NCI-H2171 (cell line): Measurements from ENCODE around the gene RCOR1.
"Not testable (repeated sequence)": the region's sequence is repeated elsewhere in the genome, so short reads cannot be mapped to it uniquely, and the experiment has no call there.

ENCODE experiments used
- DNase-seq: peaks from one replicate; lab custom pipeline; 2025; lab: John Stamatoyannopoulos, UW

RCOR1 gene

DNA sequence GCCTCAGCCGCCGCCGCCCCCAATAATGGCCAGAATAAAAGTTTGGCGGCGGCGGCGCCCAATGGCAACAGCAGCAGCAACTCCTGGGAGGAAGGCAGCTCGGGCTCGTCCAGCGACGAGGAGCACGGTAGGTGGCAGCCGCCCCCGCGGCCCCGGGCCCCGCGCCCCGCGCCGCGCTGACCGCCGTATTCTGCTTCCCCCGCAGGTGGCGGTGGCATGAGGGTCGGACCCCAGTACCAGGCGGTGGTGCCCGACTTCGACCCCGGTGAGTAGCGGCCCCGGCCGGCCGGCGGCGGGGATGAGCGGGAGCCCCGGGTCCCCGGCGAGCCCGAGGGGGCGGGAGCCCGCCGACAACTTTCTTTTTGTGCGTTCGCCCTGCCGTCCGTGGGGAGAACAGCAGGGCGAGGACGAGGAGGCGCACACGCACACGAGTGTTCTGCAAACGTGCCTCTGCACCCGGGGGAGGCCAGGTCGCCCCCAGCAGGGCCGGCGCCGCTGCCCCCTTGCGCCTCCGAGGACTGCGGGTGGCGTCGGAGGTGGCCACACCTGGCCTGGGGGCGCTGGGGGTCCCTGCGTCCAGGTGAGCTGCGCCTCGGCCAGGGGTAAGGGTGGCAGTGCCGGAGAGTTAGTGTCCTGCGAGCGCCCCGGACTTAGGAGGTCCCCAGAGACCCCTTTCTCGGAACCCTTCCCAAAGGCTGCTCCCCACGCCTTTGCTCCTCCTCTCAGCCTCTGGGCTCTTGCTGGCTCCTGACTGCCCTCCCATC is 794 bp downstream of the RCOR1 start:
- peak; percentile 29 for DNase-seq

DNA sequence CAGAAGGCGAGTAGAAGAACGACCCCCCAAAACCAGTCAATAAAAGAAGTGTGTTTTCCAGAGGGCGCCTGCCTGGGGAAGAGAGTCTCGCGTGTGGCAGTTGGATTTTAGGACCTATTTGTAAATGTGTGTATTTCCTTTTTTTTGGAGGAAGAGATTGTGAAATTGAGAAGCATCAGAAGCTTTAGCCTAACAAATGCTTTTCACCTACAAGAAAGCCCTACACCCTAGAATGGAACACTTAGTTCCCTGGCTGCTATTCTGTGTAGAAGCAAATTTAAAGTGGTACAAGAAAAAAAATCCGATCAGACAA is 1.3 kb downstream of the RCOR1 start:
- DNase-seq = no peak

DNA sequence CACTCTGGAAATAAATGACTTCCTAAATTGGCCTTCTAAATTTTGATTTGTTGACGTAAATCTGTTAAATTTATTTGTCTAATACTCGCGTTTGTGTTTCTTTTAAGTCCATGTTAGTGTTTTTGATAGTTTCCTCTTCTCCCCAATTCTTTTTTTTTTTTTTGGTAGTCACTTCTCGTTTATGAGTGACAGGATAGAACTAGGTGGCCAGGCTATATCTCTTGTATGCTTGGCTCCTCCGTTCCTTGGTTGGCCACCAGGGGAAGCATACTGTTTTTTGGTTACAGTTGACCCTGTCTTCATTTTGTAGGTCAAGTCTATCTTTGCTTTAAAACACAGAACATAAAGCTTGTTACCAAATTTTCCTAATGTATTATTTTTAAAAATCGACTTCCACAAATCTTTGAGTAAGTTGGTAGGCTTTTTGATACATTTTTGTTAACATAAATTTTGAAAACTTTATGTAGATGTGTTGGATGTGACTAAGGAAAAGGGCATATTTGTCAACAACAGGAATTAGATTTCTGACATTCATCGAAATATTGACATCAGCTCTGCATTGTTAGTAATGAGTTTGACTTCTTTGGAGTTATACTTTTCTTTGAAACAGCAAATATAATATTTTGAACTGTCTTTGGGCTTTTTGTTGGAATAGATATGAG is 2.2 kb downstream of the RCOR1 start:
- DNase-seq = peak; percentile 41

DNA sequence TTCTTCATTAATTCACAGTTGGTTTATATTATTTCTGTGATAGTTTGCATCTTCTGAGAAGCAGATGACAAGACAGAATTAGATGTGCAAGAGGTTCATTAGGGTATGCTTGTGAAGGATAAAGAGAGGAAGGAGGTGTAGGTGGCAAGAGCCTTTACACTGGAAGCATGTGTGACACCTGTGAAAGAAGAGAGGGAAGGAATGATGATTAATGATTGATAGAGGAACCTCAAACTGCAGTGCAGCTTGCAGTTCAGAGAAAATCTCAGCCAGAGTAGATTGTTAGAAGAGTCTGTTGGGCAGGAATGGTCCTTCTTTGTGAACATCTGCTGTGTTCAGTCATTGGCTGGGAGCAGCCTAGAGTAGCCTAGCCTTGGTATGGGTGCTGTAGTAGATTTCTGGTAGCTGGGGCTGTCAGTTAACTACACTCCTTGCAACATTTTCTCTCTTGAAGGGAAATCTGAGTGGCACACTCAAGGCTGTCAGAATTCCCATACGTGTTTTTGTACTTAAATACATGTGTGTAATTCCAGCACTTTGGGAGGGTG is 9.0 kb downstream of the RCOR1 start:
- DNase-seq = no peak

DNA sequence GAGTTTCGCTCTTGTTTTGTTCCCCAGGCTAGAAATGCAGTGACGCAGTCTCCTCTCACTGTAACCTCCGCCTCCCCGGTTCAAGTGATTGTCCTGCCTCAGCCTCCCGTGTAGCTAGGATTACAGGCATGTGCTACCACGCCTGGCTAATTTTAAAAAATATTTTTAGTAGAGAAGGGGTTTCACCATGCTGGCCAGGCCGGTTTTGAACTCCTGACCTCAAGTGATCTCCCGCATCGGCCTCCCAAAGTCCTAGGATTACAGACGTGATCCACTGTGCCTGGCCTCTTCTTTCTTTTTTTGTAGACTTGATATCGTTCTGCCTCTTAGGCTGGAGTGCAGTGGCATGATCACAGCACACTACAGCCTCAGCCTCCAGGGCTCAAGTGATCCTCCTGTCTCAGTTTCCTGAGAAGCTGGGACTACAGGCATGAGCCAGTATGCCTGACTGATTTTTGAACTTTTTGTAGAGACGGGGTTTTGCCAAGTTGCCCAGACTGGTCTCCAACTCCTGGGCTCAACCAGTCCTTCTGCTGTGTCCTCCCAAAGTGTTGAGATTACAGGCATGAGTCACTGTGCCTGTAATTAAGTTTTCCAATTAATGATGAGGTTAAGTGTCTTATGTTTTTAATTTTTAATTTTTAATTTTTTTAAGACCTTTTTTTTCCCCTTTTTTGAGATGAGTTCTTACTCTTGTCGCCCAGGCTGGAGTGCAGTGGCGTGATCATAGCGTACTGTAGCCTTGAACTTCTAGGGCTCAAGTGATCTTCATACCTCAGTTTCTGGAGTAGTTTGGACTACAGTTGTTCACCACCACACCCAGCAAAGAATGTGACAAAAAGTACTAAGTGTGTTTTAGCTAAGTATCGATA is 10.2 kb downstream of the RCOR1 start:
- DNase-seq = no peak

DNA sequence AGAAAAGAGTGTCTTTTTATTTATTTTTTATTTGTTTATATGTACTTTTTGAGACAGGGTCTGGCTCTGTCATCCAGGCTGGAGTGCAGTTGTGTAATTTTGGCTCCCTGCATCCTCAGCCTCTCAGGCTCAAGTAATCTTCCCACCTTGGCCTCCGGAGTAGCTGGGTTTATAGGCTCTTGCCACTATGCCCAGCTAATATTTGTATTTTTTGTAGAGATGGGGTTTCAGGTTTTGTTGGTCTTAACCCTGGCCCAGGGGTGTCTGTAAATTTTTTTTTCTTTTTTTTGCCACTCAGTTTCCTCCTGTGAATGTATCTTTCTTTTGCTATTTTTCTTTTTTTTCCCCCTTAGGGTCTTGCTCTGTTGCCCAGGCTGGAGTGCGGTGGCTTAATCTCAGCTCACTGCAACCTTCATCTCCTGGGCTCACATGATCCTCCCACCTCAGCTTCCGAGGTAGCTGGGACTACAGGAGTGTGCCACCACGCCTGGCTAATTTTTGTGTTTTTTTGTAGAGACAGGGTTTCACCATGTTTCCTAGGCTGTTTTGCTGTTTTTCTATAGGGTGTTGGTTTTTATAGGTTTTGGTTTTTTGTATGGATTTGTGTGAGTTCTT is 11.0 kb downstream of the RCOR1 start:
- no peak for DNase-seq

DNA sequence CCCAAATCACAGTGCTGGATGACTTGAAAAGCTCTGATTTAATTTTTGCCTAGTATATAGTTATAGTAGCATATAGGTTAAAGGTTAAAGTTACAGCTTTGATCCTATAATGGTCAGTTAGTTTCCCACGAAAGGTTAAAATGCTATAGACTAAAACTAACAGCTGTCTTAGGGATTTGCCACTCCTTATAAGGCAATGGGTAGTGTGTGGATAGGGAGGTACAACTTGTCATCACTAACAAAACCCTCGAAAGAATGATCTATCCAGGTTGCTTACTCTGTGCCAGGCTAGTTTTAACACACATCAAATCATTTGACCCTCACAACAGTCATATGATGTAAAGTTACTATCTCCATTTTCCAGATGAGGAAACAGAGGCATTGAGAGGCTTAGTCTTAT is 11.7 kb downstream of the RCOR1 start:
- DNase-seq = no peak

DNA sequence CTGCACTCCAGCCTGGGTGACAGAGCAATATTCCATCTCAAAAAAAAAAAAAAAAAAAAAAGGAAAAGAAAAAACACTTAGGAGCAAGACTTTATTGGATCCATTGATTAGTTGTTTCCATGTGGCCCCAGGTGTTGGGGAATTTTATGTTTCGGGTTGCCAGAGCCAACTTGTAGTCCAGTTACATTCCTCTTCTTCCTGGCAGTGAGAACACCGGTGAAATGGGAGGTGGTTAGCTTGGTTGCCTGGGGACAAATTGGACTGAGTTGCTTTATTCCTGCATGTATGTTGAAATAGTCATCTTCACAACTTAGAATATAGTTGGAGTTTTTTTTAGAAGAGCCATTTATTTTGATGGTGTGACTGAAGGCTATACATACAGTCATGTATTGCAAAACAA is 12.6 kb downstream of the RCOR1 start:
- no peak for DNase-seq

DNA sequence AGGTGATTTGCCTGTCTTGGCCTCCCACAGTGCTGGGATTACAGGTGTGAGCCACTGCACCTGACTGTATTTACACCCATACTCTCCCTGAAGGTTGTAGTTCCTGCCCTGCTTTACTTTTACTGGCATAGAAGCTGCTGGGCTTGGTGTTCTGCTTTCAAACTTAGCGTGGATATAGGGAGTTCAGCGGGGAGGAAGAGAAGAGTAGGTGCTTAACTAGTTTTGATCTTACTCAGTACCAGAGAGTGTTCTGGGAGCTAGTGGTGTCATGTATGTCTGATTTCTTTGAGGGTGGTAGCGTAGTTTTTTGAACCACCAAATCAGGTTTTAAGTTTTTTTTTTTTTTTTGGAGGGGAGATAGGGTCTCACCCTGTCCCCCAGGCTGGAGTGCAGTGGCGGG is 13.8 kb downstream of the RCOR1 start:
- DNase-seq = no peak

DNA sequence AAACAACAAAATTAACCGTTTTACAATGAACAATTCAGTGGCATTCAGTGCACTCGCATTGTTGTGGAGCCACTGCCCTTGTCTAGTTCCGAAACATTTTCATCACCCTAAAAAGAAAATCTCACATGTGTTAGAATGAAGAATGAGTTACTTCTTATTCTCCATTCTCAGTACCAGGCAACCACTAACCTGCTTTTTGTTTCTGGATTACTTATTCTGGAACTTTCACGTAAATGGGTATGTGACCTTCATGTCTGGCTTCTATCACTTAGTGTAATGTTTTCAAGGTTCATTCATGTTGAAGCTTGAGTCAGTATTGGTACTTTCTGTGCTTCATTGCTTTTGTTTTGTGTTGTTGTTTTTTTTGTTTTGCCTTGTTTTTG is 15.6 kb downstream of the RCOR1 start:
- no peak for DNase-seq

DNA sequence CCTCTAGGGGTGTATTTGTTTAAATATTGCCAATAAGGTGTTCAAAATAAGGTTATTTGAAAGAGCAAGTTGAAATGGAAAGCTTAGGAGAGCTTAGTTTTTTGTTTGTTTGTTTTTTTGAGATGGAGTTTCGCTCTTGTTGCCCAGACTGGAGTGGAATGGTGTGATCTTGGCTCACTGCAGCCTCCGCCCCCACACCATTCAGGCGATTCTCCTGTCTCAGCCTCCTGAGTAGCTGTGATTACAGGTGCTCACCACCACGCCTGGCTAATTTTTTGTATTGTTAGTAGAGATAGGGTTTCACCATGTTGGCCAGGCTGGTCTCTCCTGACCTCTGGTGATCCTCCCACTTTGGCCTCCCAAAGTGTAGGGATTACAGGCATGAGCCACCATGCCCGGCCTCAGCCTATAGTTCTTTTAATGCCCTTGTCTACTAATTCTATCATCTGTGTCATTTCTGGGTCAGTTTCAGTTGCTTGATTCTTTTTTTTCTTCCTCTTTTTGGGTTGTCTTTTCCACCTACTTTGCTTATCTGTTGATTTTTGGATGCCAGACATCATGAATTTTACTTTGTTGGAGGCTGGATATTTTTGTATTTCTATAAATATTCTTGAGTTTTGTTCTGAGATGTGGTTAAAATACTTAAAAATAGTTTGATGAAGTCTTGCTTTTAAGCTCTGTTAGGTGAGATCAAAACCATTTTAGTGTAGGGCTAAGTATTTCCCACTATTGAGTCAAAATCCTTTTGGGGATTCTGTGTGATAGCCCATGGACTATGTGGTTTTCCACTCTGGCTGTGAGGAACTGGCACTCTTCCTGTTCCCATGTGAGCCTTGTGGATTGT is 18.7 kb downstream of the RCOR1 start:
- no peak for DNase-seq

DNA sequence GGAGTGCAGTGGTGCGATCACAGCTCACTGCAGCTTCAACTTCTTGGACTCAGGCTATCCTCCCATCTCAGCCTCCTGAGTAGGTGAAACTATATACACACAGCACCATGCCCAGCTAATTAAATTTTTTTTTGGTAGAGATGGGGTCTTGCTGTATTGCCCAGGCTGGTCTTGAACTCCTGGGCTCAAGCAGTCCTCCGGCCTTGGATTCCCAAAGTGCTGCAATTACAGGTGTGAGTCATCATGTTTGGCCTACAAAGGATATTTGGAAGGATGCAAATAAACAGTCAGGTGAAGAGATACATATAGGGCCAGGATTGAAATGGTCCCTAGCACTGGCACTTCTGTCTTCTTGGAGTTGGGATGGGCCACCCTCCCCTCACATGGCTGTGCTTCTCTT is 23.9 kb downstream of the RCOR1 start:
- no peak for DNase-seq

DNA sequence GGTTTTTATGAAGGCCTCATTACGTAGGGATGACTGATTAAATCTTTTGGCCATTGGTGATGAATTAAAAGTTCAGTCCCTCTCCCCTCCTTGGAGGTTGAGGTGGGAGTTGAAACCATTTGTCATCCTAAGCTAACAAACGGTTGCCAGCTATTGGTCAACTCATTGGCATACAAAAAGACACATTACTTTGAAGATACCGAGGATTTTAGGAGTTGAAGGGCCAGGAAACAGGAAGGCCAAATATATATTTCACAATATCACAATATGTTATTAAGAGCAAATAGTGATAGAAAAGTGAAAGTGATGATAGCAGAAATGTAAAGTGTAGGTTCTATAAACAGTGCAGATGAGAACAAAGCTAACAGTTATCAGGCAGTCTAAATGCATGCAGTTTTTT is 24.4 kb downstream of the RCOR1 start:
- DNase-seq = no peak

DNA sequence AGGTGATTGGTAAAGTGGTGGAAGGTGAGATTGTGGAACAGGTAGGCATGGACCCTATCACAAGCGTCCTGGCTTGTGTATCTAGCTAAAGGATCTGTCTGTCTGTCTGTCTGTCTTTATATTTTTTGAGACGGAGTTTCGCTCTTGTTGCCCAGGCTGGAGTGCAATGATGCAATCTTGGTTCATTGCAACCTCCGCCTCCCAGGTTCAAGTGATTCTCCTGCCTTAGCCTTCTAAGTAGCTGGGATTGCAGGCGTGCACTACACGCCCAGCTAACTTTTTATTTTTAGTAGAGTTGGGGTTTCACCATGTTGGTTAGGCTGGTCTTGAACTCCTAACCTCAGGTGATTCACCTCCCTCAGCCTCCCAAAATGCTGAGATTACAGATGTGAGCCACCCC is 26.6 kb downstream of the RCOR1 start:
- not testable (repeated sequence) for DNase-seq

DNA sequence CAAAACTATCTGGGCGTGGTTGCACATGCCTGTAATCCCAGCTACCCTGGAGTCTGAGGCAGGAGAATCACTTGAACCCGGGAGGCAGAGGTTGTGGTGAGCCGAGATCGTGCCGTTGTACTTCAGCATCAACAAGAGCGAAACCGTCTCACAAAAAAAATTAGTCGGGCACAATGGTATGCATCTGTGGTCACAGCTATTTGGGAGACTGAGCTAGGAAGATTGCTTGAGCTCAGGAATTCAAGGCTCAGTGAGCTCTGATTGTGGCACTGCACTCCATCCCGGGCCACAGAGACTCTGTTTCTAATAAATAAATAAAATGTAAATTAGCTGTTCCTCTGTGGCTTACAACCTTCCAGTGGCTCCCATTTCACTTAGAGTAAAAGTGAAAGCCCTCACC is 28.0 kb downstream of the RCOR1 start:
- DNase-seq = no peak

DNA sequence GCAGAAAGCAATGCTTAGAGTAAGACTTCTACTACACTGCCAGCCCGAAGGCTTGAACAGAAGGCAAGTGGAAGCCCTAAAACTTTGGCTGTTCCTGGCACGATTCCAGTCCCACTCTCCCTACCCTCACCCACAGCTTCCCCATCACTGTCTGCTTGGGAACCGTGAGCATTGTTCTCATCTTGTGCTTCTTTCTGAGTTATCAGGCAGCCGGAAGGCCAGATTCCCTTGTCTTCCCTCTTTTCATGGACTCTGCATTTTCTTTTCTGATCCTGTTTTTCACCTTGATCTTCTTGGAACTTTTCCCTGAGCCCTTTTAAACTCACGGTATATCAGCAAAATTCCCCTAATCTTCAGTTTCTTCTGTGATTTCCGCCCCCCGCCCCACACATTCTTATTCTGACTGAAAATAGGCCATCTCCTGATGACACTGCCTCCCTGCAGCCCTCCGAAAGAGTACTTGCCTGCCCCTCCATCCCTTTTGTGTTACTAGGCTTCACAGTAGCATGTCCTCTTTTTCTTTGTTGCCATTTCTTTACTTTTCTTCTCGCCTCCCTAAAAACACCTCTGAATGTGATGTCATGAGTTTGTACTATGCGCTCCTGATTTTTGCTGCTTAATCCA is 29.9 kb downstream of the RCOR1 start:
- DNase-seq = no peak

DNA sequence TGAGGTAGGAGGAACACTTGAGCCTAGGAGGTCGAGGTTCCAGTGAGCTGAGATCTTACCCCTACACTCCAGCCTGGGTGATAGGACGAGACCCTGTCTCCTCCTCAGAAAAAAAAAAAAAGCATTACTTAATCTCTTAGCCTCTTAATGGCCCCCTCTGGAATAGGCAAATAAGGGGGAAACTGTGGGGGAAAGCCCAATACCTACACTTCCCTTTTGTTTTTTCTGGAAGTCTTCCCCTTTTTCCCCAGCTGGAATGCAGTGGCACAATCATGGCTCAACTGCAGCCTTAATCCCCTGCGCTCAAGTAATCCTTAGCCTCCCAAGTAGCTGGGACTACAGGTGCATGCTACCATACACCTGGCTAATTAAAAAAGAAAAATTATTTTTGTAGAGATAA is 32.2 kb downstream of the RCOR1 start:
- DNase-seq = no peak

DNA sequence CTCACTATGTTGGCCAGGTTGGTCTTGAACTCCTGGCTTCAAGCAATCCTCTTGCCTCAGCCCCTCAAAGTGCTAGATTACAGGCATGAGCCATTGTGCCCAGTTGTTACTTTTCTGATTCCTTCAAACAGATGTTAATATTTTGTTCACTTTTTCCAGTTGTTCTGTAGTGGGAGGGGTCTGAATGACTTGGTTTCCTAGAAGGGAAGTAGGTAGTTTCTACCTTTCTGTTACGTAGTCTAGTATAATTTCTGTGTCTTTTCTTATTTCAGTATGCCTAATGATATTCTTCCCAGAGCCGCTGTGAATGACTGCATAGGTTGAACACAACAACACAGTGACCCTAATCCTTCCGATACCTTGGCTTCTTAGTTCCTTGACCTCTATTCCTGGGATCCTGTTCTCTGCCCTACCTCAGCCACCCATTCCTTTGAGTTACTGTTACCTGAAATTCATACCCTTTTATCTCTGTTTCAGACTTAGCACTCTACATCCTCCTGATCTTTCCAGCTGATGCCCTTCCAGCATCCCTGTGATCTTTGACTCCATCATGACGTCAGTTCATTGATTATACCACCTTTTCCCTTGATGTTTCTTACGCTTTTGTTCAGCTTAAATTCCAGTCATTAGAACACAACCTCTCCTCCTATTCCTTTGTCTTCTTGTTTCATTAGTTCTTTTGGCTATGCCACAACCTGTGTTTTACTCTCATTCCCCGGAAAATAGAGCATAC is 33.3 kb downstream of the RCOR1 start:
- DNase-seq = no peak

DNA sequence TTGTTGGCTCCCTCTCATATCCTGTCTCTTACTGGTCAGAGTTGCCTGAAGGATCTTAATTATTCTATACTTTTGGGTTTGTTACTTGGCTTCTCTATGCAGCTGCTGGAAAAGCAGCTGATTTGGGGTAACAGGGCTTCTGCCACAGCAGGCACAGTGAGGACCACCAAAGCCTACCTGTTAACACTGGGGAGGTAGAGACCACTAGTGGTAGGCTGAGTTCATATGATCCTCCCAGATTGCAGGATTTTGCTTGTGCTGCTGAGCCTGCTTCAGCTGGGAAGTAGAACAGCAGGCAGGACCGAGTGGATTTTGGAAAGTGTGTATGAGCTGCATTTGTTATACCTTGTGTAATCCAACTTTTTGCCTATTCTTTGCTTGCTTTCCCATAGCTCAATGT is 34.1 kb downstream of the RCOR1 start:
- DNase-seq = no peak

DNA sequence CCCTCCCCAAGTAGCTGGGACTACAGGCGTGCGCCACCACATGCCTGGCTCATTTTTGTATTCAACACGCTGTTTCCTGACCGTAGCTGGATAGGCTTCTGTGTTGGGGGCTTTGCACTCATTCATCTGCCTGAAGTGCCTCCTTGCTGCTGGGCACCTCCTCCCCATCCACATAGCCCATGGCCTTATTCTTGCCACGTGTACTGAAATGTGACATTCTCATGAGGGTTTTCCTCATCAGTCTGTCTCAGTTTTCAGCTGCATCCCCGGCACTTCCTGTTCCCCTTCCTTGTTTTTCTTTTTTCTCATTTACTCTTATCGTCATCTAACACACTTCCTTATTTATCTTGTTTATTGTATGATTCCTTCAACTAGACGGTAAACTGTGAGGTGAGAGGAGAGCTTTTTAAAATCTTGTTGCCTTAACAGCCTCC is 36.6 kb downstream of the RCOR1 start:
- DNase-seq = no peak
